K562 (cell line): ENCODE results near the gene HSPA1L. TPM values are rescaled to one million over a fixed set of nuclear protein-coding genes. Genes with fewer than 3 reads are reported as not detected.

Experiments used
- CBFA2T2 ChIP-seq: fragments of 450-650 bp; conservative IDR thresholded peaks from 2 replicates; pipeline ENCODE4 v1.6.1; 2017; ENCODE audit warnings: mild to moderate bottlenecking
- FOXM1 ChIP-seq, 2 experiments: fragments of 450-650 bp in 1 of 2; sonication (generic) in 1 of 2; formaldehyde crosslinking in 1 of 2; IDR thresholded peaks; 2 replicates each; pipeline versions ENCODE4 v1.6.1 to v1.9.0; 2017 to 2022; ENCODE audit warnings: low read depth in 2 of 2, mild to moderate bottlenecking in 2 of 2, missing genetic modification reagents in 1 of 2, moderate library complexity in 1 of 2
- GTF2F1 ChIP-seq: IDR thresholded peaks from 2 replicates; pipeline ENCODE4 v1.6.1; 2011; ENCODE audit warnings: low read depth, low read length, improper control_type of control experiment
- HDAC3 ChIP-seq: fragments of 450-650 bp; IDR thresholded peaks from 2 replicates; pipeline ENCODE4 v1.6.1; 2018; ENCODE audit warnings: borderline replicate concordance, mild to moderate bottlenecking, moderate library complexity; ENCODE audit not compliant: partially characterized antibody
- KLF13 ChIP-seq: fragments of 450-650 bp; IDR thresholded peaks from 2 replicates; pipeline ENCODE4 v1.6.1; 2016; ENCODE audit warnings: missing genetic modification characterization, low read depth, mild to moderate bottlenecking, missing compliant biosample characterization, moderate library complexity, borderline replicate concordance
- MAZ ChIP-seq, 2 experiments: fragments of 450-650 bp in 1 of 2; sonication (generic) in 1 of 2; formaldehyde crosslinking; IDR thresholded peaks in 1 of 2; conservative IDR thresholded peaks in 1 of 2; 2 replicates each; pipeline versions ENCODE4 v1.4.0 to v1.5.0; 2020; ENCODE audit warnings: mild to moderate bottlenecking in 1 of 2, missing genetic modification reagents in 1 of 2
- MCM5 ChIP-seq: fragments of 450-650 bp; IDR thresholded peaks from 2 replicates; pipeline ENCODE4 v1.6.1; 2016; ENCODE audit warnings: low read depth
- MTF1 ChIP-seq: fragments of 250-450 bp; sonication (Bioruptor Pico); IDR thresholded peaks from 2 replicates; pipeline ENCODE4 v1.9.0; 2021; ENCODE audit warnings: moderate library complexity, mild to moderate bottlenecking, inconsistent platforms, borderline replicate concordance
- NCOA1 ChIP-seq: fragments of 450-650 bp; IDR thresholded peaks from 2 replicates; pipeline ENCODE4 v1.6.1; 2016; ENCODE audit warnings: low read depth
- POLR2G ChIP-seq: fragments of 200-400 bp; formaldehyde crosslinking; IDR thresholded peaks from 2 replicates; pipeline ENCODE4 v1.6.1; 2017; ENCODE audit warnings: low read depth, mild to moderate bottlenecking, antibody characterized with exemption, low read length, moderate library complexity
- PRDM10 ChIP-seq: fragments of 450-650 bp; IDR thresholded peaks from 2 replicates; pipeline ENCODE4 v1.6.1; 2018; ENCODE audit not compliant: partially characterized antibody
- RUNX1 ChIP-seq: sonication (generic); IDR thresholded peaks from 2 replicates; pipeline ENCODE4 v1.6.1; 2016; ENCODE audit warnings: antibody characterized with exemption, low read depth
- SAFB2 ChIP-seq: fragments of 200-400 bp; formaldehyde crosslinking; IDR thresholded peaks from 2 replicates; pipeline ENCODE4 v1.6.1; 2018; ENCODE audit warnings: borderline replicate concordance, low read length, low read depth, moderate library complexity; ENCODE audit not compliant: severe bottlenecking
- SETDB1 ChIP-seq: IDR thresholded peaks from one replicate; pipeline ENCODE4 v1.6.1; 2012; ENCODE audit warnings: low read length, control low read depth, inconsistent platforms
- TAF9B ChIP-seq: fragments of 450-650 bp; IDR thresholded peaks from 2 replicates; pipeline ENCODE4 v1.6.1; 2018; ENCODE audit warnings: mild to moderate bottlenecking; ENCODE audit not compliant: partially characterized antibody
- ZBTB1 ChIP-seq: sonication (generic); formaldehyde crosslinking; IDR thresholded peaks from 2 replicates; pipeline ENCODE4 v1.8.1; 2023; ENCODE audit warnings: missing genetic modification reagents, low read depth, mild to moderate bottlenecking, borderline replicate concordance
- ZBTB5 ChIP-seq: fragments of 450-650 bp; IDR thresholded peaks from 2 replicates; pipeline ENCODE4 v1.6.1; 2017; ENCODE audit warnings: antibody characterized with exemption
- ZBTB8A ChIP-seq: fragments of 450-650 bp; IDR thresholded peaks from 2 replicates; pipeline ENCODE4 v1.6.1; 2018; ENCODE audit warnings: mild to moderate bottlenecking, moderate library complexity; ENCODE audit not compliant: partially characterized antibody
- ZFP1 ChIP-seq: fragments of 450-650 bp; formaldehyde crosslinking; IDR thresholded peaks from 2 replicates; pipeline ENCODE4 v1.4.0; 2020; ENCODE audit warnings: mild to moderate bottlenecking, mixed read lengths
- ZNF253 ChIP-seq: fragments of 250-450 bp; sonication (Bioruptor Pico); conservative IDR thresholded peaks from 2 replicates; pipeline ENCODE4 v1.6.1; 2021; ENCODE audit warnings: mild to moderate bottlenecking
- ZNF384 ChIP-seq: IDR thresholded peaks from 2 replicates; pipeline ENCODE4 v1.6.1; 2012; ENCODE audit warnings: low read depth, low read length, improper control_type of control experiment
- ZNF696 ChIP-seq: fragments of 250-450 bp; sonication (Bioruptor Pico); conservative IDR thresholded peaks from 2 replicates; pipeline ENCODE4 v1.4.0; 2020; ENCODE audit warnings: mild to moderate bottlenecking, moderate library complexity
- polyA plus RNA-seq, 8 experiments: library from polyadenylated mRNA; depleted of rRNA in 4 of 8; stranded (reverse) in 5 of 8; unstranded in 3 of 8; fragments of >200 nt; fragmentation: Nextera tagmentation in 2 of 8; fragmentation: Illumina TruSeq in 1 of 8; extraction: Ambion mirVana in 2 of 8; extraction: Trizol in 1 of 8; gene quantifications; 2 replicates each; pipeline versions ENCODE4 v1.2.1 to v1.2.3, GENCODE V29; 2011 to 2014; ENCODE audit warnings: inconsistent platforms in 1 of 8, missing spikeins in 1 of 8
- total RNA-seq, 7 experiments: library from RNA; depleted of rRNA in 6 of 7; stranded (reverse); fragments of >200 nt in 6 of 7; fragmentation: Illumina TruSeq in 2 of 7; extraction: Trizol in 2 of 7; gene quantifications; 2 replicates each; pipeline versions ENCODE4 v1.2.1 to v1.2.3, GENCODE V29; 2011 to 2021; ENCODE audit warnings: low replicate concordance in 1 of 7

The HSPA1L gene
- total and polyA plus RNA-seq, 9 of the 15 experiments (the other 6 are each of a cell fraction or from before 2014, with no cell fraction given), result 0.14 to 2.1 (median 1.3) TPM

- TF ChIP-seq HDAC3 (no peak), KLF13 (peak; percentile 53; the same call in 1 of the 2 replicates), ZNF253 (CRISPR knock-in tag) (no peak), ZNF384 (peak; percentile 87), ZBTB5 (no peak; the same call in 1 of the 2 replicates), POLR2G (peak; percentile 85), MCM5 (no peak), NCOA1 (no peak), CBFA2T2 (no peak), ZBTB8A (no peak), SAFB2 (no peak), ZNF696 (no peak), MAZ (CRISPR knock-in tag; conservative IDR thresholded peaks at IDR 0.05 in 1 of 2, IDR thresholded peaks at IDR 0.05 in 1 of 2) (peak; percentile 56 to 61; a peak in 3 of 4 replicates), GTF2F1 (no peak), ZBTB1 (CRISPR knock-in tag) (peak; percentile 5; the same call in 1 of the 2 replicates), ZFP1 (CRISPR knock-in tag) (peak; percentile 21; the same call in 1 of the 2 replicates), RUNX1 (no peak), TAF9B (no peak), SETDB1 (no peak), PRDM10 (no peak), MTF1 (CRISPR knock-in tag) (no peak), FOXM1 (IDR thresholded peaks at IDR 0.05; ENCODE audit: low read depth) (no peak), FOXM1 (CRISPR knock-in tag; IDR thresholded peaks at IDR 0.05; ENCODE audit: low read depth) (no peak)
Observed at GRCh38 chr6:31821301-31822035, 6.4 kb upstream of the HSPA1L start (continued).
